GM12892 (cell line): ENCODE measurements around the gene GOLPH3L.

Experiments
- POLR2A ChIP-seq: IDR thresholded peaks from 2 replicates; pipeline ENCODE4 v1.6.1; 2011; ENCODE audit warnings: low read depth, low read length, control low read depth
- POLR2AphosphoS5 ChIP-seq: IDR thresholded peaks from 2 replicates; pipeline ENCODE4 v1.6.1; 2011; ENCODE audit warnings: low read depth, low read length, control low read depth

DNA sequence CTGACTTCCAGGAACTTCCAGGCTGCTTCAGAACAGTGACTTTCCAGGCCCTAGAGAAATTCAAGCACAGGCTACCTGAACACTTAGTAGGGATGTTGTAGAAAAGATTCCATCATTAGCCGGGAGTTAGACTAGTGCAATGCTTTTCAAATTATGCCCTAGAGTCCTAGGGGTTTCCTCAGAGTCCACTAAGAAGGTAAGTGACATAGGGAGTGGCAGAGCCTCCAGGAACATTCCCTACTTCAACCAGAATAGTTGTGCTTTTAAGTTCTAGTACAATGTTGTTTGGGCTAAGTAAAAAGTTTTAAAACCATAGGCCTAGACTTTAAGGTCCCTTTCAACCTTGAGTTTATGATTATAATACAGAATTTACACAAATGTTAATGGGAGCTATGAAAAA lies 9.1 kb upstream of the GOLPH3L start:
- TF ChIP-seq POLR2A (no peak), POLR2AphosphoS5 (no peak)
